ENCODE data around the gene TAF1D.

GRCh38 chr11:93765551-93765950, 24.3 kb upstream of the TAF1D start:
- no peak for TF ChIP-seq POLR2AphosphoS5 (IDR thresholded peaks at IDR 0.05; ENCODE audit: borderline replicate concordance, low read depth, low read length)
- TF ChIP-seq EZH2 (IDR thresholded peaks at IDR 0.05) = no peak
- no peak for TF ChIP-seq FOXP2 (optimal IDR thresholded peaks at IDR 0.05; ENCODE audit: control extremely low read depth, extremely low read length, insufficient read depth)

Measured in SK-N-MC (cell line).